OCI-LY3 (cell line): ENCODE results near the gene BAIAP2L1.

ENCODE experiments used
- H2AFZ ChIP-seq: fragments of 200-600, 300-600 bp; shearing (Covaris generic); 2 replicates; pipeline ENCODE4 v1.6.0; 2014; ENCODE audit warnings: antibody characterized with exemption, low read depth, low read length
- H3K27ac ChIP-seq: fragments of 200-600, 300-600 bp; sonication (generic); 2 replicates; pipeline ENCODE4 v1.5.1; 2014; ENCODE audit warnings: mild to moderate bottlenecking, low read length, moderate library complexity, mixed read lengths
- H3K27me3 ChIP-seq: fragments of 200-600, 300-600 bp; sonication (generic); 2 replicates; pipeline ENCODE4 v1.6.1; 2014; ENCODE audit warnings: low read depth, low read length, mixed read lengths
- H3K36me3 ChIP-seq: fragments of 200-600, 300-600 bp; sonication (generic); replicated peaks from 2 replicates; pipeline ENCODE3; 2014; ENCODE audit warnings: low read depth, low read length, mixed read lengths
- H3K4me1 ChIP-seq: fragments of 300-600, 200-600 bp; sonication (generic); 2 replicates; pipeline ENCODE4 v1.6.1; 2014; ENCODE audit warnings: low read length, mixed read lengths
- H3K4me2 ChIP-seq: fragments of 200-600, 300-600 bp; sonication (generic); 2 replicates; pipeline ENCODE4 v1.6.1; 2014; ENCODE audit warnings: low read length, mixed read lengths
- H3K4me3 ChIP-seq: fragments of 300-600, 200-600 bp; sonication (generic); 2 replicates; pipeline ENCODE4 v1.5.1; 2014; ENCODE audit warnings: antibody characterized with exemption, mild to moderate bottlenecking, low read length, moderate library complexity
- H3K79me2 ChIP-seq: fragments of 300-600, 200-600 bp; shearing (Covaris generic); 2 replicates; pipeline ENCODE4 v1.6.1; 2014; ENCODE audit warnings: mild to moderate bottlenecking, low read length, mixed read lengths
- H3K9ac ChIP-seq: fragments of 300-600, 200-600 bp; shearing (Covaris generic); 2 replicates; pipeline ENCODE4 v1.6.0; 2014; ENCODE audit warnings: mild to moderate bottlenecking, low read length, moderate library complexity
- H3K9me3 ChIP-seq: fragments of 200-600, 300-600 bp; shearing (Covaris generic); 2 replicates; pipeline ENCODE4 v1.6.1; 2014; ENCODE audit warnings: low read length, mixed read lengths; ENCODE audit not compliant: insufficient read depth
- H4K20me1 ChIP-seq: fragments of 200-600, 300-600 bp; sonication (generic); 2 replicates; pipeline ENCODE4 v1.6.1; 2016; ENCODE audit warnings: low read length, mixed read lengths; ENCODE audit not compliant: insufficient read depth
- EZH2phosphoT487 ChIP-seq: fragments of 200-600 bp; shearing (Covaris generic); IDR thresholded peaks from 2 replicates; pipeline ENCODE4 v1.6.1; 2018; ENCODE audit warnings: antibody characterized with exemption, mixed run types, low read depth
- TF ChIP-seq, protein P1 (sequence below): fragments of 200-600, 300-600 bp; sonication (generic); IDR thresholded peaks from 2 replicates; pipeline ENCODE4 v1.5.1; 2014; ENCODE audit warnings: antibody characterized with exemption, low read length, low read depth

Gene BAIAP2L1

DNA sequence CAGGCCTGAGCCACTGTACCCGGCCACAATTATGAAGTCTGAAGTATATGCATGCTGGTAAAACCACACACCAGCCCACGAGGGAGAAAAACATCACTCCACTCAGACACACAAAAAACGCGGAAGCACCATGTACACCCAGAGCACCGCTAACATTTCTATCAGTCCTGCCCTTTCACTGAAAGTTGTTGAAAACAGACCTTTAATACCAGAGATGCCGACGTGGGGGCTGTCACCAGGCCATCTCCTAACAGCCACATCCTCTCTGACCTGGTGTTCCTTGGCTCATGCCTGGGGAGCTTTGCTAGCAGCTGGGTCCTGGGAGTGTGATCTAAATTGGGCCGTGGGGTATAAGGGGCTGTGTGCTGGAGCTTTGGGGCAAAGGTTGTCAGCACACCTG lies 49.8 kb downstream of the BAIAP2L1 start:
- no peaks in the 10 kb centered on the region for H3K36me3 ChIP-seq
- TF ChIP-seq, protein P1, sequence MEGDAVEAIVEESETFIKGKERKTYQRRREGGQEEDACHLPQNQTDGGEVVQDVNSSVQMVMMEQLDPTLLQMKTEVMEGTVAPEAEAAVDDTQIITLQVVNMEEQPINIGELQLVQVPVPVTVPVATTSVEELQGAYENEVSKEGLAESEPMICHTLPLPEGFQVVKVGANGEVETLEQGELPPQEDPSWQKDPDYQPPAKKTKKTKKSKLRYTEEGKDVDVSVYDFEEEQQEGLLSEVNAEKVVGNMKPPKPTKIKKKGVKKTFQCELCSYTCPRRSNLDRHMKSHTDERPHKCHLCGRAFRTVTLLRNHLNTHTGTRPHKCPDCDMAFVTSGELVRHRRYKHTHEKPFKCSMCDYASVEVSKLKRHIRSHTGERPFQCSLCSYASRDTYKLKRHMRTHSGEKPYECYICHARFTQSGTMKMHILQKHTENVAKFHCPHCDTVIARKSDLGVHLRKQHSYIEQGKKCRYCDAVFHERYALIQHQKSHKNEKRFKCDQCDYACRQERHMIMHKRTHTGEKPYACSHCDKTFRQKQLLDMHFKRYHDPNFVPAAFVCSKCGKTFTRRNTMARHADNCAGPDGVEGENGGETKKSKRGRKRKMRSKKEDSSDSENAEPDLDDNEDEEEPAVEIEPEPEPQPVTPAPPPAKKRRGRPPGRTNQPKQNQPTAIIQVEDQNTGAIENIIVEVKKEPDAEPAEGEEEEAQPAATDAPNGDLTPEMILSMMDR = no peak
- no peak for TF ChIP-seq EZH2phosphoT487
- 0 out of 2 replicates have a peak, but pooled peaks cover 6% of the 10 kb centered on the region for H3K4me1 ChIP-seq
- H2AFZ ChIP-seq = no peak overlapping the region
- no peaks in the 10 kb centered on the region for H3K79me2 ChIP-seq
- H4K20me1 ChIP-seq = no peaks in the 10 kb centered on the region
- no peaks in the 10 kb centered on the region for H3K9me3 ChIP-seq
- H3K4me2 ChIP-seq = no peak overlapping the region
- no peak overlapping the region for H3K4me3 ChIP-seq
- no peak overlapping the region for H3K9ac ChIP-seq
- H3K27ac ChIP-seq = no peak overlapping the region
- peaks cover 19% of the 10 kb centered on the region for H3K27me3 ChIP-seq

DNA sequence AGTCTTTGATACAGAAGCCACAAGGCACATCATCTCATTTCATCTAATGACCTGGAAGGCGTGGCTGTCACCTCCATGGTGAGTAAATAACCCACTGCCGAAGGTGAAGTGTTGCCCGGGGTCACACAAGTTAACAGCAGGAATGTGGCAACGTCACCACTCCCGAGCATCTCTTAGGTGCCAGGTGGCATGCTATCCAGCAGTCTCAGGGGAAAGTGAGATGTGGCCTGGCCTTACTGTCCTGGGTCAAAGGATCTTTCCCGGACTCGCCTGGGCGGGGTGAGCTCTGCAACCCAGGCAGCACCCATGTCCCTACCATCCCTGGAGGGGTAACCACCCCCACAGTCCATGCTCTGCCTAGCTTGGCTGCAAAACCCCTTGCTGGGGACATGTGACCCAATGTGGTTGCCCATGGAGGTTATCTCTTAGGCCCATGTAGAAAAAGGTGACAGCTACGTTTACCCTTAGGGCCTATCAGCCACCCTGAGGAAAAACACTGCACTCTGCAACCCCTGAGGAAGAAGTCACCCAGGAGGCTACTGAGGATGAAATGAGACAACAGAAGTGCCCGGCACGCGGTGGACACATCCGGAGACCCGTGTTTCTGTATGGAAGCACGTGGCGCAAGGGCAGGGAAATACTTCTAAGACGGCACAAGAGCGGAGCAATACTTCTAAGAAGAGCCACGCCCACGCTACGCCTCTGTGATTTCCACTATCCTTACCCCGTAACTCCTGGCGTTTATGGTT lies 52.0 kb downstream of the BAIAP2L1 start:
- H3K4me1 ChIP-seq = 0 out of 2 replicates have a peak, but pooled peaks cover 6% of the 10 kb centered on the region
- TF ChIP-seq, protein P1 = no peak
- TF ChIP-seq EZH2phosphoT487 = no peak
- H3K27ac ChIP-seq = no peak overlapping the region
- no peak overlapping the region for H3K4me2 ChIP-seq
- H3K4me3 ChIP-seq = no peak overlapping the region
- no peaks in the 10 kb centered on the region for H3K79me2 ChIP-seq
- H3K9ac ChIP-seq = no peak overlapping the region
- H4K20me1 ChIP-seq = no peaks in the 10 kb centered on the region
- no peak overlapping the region for H2AFZ ChIP-seq
- no peaks in the 10 kb centered on the region for H3K9me3 ChIP-seq
- H3K27me3 ChIP-seq = peaks cover 16% of the 10 kb centered on the region
- H3K36me3 ChIP-seq = no peaks in the 10 kb centered on the region

DNA sequence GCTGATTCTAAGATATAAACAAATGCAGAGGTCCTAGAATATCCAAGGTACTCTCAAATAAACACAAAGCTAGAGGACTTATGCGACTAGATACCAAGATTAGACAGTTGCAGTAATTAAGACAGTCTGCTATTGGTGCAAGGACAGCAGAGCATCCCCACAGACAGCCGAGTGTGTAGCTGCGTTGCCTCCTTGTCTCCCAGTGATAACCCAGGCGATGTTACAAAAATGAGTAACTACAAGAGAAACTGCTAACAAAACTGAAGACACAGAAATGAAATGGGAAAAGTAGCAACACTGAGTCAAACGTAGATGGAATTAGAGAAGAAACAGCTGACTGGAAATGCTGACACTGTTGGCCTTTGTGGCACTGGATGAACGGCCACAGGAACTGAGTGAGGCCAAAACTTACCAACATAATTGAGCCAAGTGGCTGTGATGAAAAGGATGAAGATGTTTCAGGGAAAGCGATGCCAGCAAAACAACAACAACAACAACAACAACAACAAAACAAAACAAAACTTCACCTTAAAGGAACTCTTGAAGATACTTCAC lies 54.3 kb downstream of the BAIAP2L1 start:
- H3K27ac ChIP-seq = no peak overlapping the region
- H2AFZ ChIP-seq = no peak overlapping the region
- H4K20me1 ChIP-seq = no peaks in the 10 kb centered on the region
- no peak overlapping the region for H3K9ac ChIP-seq
- no peaks in the 10 kb centered on the region for H3K79me2 ChIP-seq
- peaks cover 13% of the 10 kb centered on the region for H3K27me3 ChIP-seq
- no peak overlapping the region for H3K4me3 ChIP-seq
- no peaks in the 10 kb centered on the region for H3K36me3 ChIP-seq
- H3K9me3 ChIP-seq = no peaks in the 10 kb centered on the region
- no peak overlapping the region for H3K4me2 ChIP-seq
- TF ChIP-seq, protein P1 = no peak
- TF ChIP-seq EZH2phosphoT487 = no peak
- 0 out of 2 replicates have a peak, but pooled peaks cover 6% of the 10 kb centered on the region for H3K4me1 ChIP-seq

DNA sequence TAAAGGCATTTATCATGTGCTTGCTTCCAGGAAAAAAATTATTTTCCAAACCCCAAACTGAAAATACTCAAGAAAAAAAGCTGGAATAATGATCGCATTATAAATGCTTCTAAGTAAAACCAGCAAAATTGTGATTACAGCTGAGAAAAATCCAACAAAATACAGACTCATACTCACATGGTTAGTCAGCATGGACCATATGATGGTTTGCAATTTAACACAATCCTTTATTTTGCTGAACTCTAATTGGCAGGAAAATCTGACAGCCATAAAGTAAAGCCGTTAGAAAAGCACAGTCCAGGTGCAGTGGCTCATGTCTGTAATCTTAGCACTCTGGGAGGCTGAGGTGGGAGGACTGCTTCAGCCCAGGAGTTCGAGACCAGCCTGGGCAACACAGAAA lies 59.8 kb downstream of the BAIAP2L1 start:
- H3K79me2 ChIP-seq = no peaks in the 10 kb centered on the region
- no peak overlapping the region for H3K27ac ChIP-seq
- TF ChIP-seq, protein P1 = no peak
- no peak for TF ChIP-seq EZH2phosphoT487
- H3K4me3 ChIP-seq = no peak overlapping the region
- H2AFZ ChIP-seq = no peak overlapping the region
- H3K36me3 ChIP-seq = no peaks in the 10 kb centered on the region
- no peaks in the 10 kb centered on the region for H3K4me1 ChIP-seq
- H3K4me2 ChIP-seq = no peak overlapping the region
- no peaks in the 10 kb centered on the region for H3K9me3 ChIP-seq
- H3K27me3 ChIP-seq = peaks cover 5% of the 10 kb centered on the region
- H4K20me1 ChIP-seq = no peaks in the 10 kb centered on the region
- no peak overlapping the region for H3K9ac ChIP-seq
